Liver (tissue), 9 donors: ENCODE results near the gene SNAPC2. TPM values are rescaled to one million over a fixed set of nuclear protein-coding genes. Genes with fewer than 3 reads are reported as not detected.
A peak's percentile ranks its signal among the peaks of the same experiment; 100 is the strongest.

Source experiments
- DNase-seq: peaks from one replicate; pipeline ENCODE4 v3.0.0-alpha.2; 2017; ENCODE audit warnings: low spot score
- H3K27ac ChIP-seq, 2 donors: one replicate each; pipeline ENCODE4 v1.7.0; 2013; ENCODE audit warnings: inconsistent platforms in 2 of 2, low read length in 2 of 2, control low read depth in 1 of 2, low read depth in 1 of 2, mild to moderate bottlenecking in 1 of 2
- H3K27me3 ChIP-seq, 4 donors: one replicate each; pipeline versions ENCODE4 v1.6.1 to v1.7.0; 2013; ENCODE audit warnings: low read length in 3 of 4, inconsistent platforms in 1 of 4, mild to moderate bottlenecking in 1 of 4, moderate library complexity in 1 of 4; ENCODE audit not compliant: control insufficient read depth in 4 of 4, insufficient read depth in 4 of 4
- H3K36me3 ChIP-seq, 4 donors: one replicate each; pipeline versions ENCODE4 v1.6.1 to v1.7.0; 2013; ENCODE audit warnings: low read length in 3 of 4, mild to moderate bottlenecking in 3 of 4, low read depth in 1 of 4, moderate library complexity in 1 of 4; ENCODE audit not compliant: control insufficient read depth in 4 of 4, insufficient read depth in 3 of 4
- H3K4me1 ChIP-seq, 4 donors: one replicate each; pipeline versions ENCODE4 v1.6.1 to v1.7.0; 2013; ENCODE audit warnings: low read length in 3 of 4, mild to moderate bottlenecking in 3 of 4, moderate library complexity in 1 of 4; ENCODE audit not compliant: control insufficient read depth in 4 of 4, insufficient read depth in 4 of 4
- H3K4me3 ChIP-seq, 3 donors: one replicate each; pipeline versions ENCODE4 v1.6.1 to v1.7.0; 2013; ENCODE audit warnings: low read length in 3 of 3, control low read depth in 1 of 3, low read depth in 1 of 3, mild to moderate bottlenecking in 1 of 3
- H3K9ac ChIP-seq, 2 donors: one replicate each; pipeline ENCODE4 v1.7.0; 2013; ENCODE audit warnings: low read length in 2 of 2, mild to moderate bottlenecking in 2 of 2, moderate library complexity in 2 of 2, control low read depth in 1 of 2, low read depth in 1 of 2
- H3K9me3 ChIP-seq, 4 donors: one replicate each; pipeline versions ENCODE4 v1.6.1 to v1.7.0; 2013; ENCODE audit warnings: low read length in 3 of 4; ENCODE audit not compliant: control insufficient read depth in 4 of 4
- EGR1 ChIP-seq, 2 donors: IDR thresholded peaks; 2 replicates each; pipeline ENCODE4 v1.6.1; 2016 to 2018; ENCODE audit warnings: antibody characterized with exemption in 2 of 2, low read depth in 2 of 2
- FOXA1 ChIP-seq: IDR thresholded peaks from 2 replicates; pipeline ENCODE4 v1.6.1; 2016; ENCODE audit warnings: antibody characterized with exemption
- GABPA ChIP-seq, 2 donors: IDR thresholded peaks in 1 of 2; conservative IDR thresholded peaks in 1 of 2; 2 replicates each; pipeline ENCODE4 v1.6.1; 2016; ENCODE audit warnings: antibody characterized with exemption in 2 of 2, mild to moderate bottlenecking in 1 of 2, moderate library complexity in 1 of 2
- HNF4A ChIP-seq, 2 donors: conservative IDR thresholded peaks; 2 replicates each; pipeline ENCODE4 v1.6.1; 2016; ENCODE audit warnings: antibody characterized with exemption in 2 of 2, mild to moderate bottlenecking in 2 of 2
- HNF4G ChIP-seq: IDR thresholded peaks from 2 replicates; pipeline ENCODE4 v1.6.1; 2016; ENCODE audit warnings: antibody characterized with exemption
- JUND ChIP-seq, 2 donors: IDR thresholded peaks; 2 replicates each; pipeline ENCODE4 v1.6.1; 2016; ENCODE audit warnings: antibody characterized with exemption in 2 of 2
- MAX ChIP-seq: IDR thresholded peaks from 2 replicates; pipeline ENCODE4 v1.6.1; 2016; ENCODE audit warnings: antibody characterized with exemption
- RXRA ChIP-seq, 2 donors: IDR thresholded peaks; 2 replicates each; pipeline ENCODE4 v1.6.1; 2017 to 2018; ENCODE audit warnings: antibody characterized with exemption in 2 of 2, mild to moderate bottlenecking in 1 of 2
- SP1 ChIP-seq: IDR thresholded peaks from 2 replicates; pipeline ENCODE4 v1.6.1; 2018; ENCODE audit warnings: antibody characterized with exemption, mild to moderate bottlenecking
- YY1 ChIP-seq: IDR thresholded peaks from 2 replicates; pipeline ENCODE4 v1.6.1; 2016; ENCODE audit warnings: antibody characterized with exemption, mild to moderate bottlenecking
- ZBTB33 ChIP-seq: IDR thresholded peaks from 2 replicates; pipeline ENCODE4 v1.6.1; 2016; ENCODE audit warnings: antibody characterized with exemption
- WGBS: extraction: QIAGEN DNeasy Blood & Tissue Kit; methylation state at CpG from one replicate; pipeline ENCODE4 v1.1.7; 2013; 5-methylcytosine and 5-hydroxymethylcytosine counted together
- polyA plus RNA-seq, 2 donors: library from polyadenylated mRNA; stranded (reverse) in 1 of 2; unstranded in 1 of 2; fragments of 200-250 nt in 1 of 2; fragments of >200 nt in 1 of 2; fragmentation: Nextera tagmentation in 1 of 2; extraction: Ambion mirVana in 1 of 2; gene quantifications; one replicate each; pipeline versions ENCODE4 v1.2.1 to v1.2.3, GENCODE V29; 2013 to 2015
- total RNA-seq, 2 donors: library from RNA; depleted of rRNA; stranded (reverse); fragments of >200 nt; gene quantifications; one replicate each; pipeline ENCODE4 v1.2.3, GENCODE V29; 2014
- donor health status: healthy.
- donor health status: healthy.
- donor health status: healthy.
- donor health status: healthy.
- donor health status: healthy.

The SNAPC2 gene
- total and polyA plus RNA-seq, 4 donors, result 2.8 to 7.1 (median 3.3) TPM

- TF ChIP-seq ZBTB33 (no peak), GABPA (IDR thresholded peaks at IDR 0.05 in 1 of 2, conservative IDR thresholded peaks at IDR 0.05 in 1 of 2) (no peak), JUND (IDR thresholded peaks at IDR 0.05) (peak in 1 of 2 donors; percentile 66)
Observed at GRCh38 chr19:7903244-7904073, 16.7 kb upstream of the SNAPC2 start, which contains the start of gene MAP2K7 (continued).

- Histone ChIP-seq H3K4me1 (peaks cover 8 to 35% (median 21%) of the 10 kb centered on the region in 4 donors), H3K27ac (peak overlapping the region; percentile 58 to 81), H3K9ac (peak overlapping the region; percentile 26 to 96), H3K4me3 (peak overlapping the region; percentile 78 to 89 (median 85)), H3K9me3 (no peaks in the 10 kb centered on the region), H3K27me3 (no peaks in the 10 kb centered on the region), H3K36me3 (peaks cover 0 to 4% (median 0%) of the 10 kb centered on the region in 4 donors)
- WGBS, result 9% methylated on average over 68 of the region's 68 CpGs
- no peak for DNase-seq
- TF ChIP-seq FOXA1 (no peak), ZBTB33 (no peak)
Observed at GRCh38 chr19:7904074-7905020, 15.8 kb upstream of the SNAPC2 start.

GRCh38 chr19:7905268-7905667 is 14.9 kb upstream of the SNAPC2 start:
- H3K36me3 ChIP-seq, result peaks cover 0 to 5% (median 2%) of the 10 kb centered on the region in 4 donors

More at GRCh38 chr19:7905268-7905667, 14.9 kb upstream of the SNAPC2 start:
- H3K4me3 ChIP-seq, result no peak overlapping the region
- no peak overlapping the region for H3K27ac ChIP-seq
- H3K4me1 ChIP-seq, result peaks cover 8 to 35% (median 21%) of the 10 kb centered on the region in 4 donors
- TF ChIP-seq HNF4A (conservative IDR thresholded peaks at IDR 0.05) (no peak), ZBTB33 (no peak), EGR1 (IDR thresholded peaks at IDR 0.05; ENCODE audit: low read depth in 2 of 2) (no peak), SP1 (no peak), YY1 (no peak), FOXA1 (no peak), RXRA (IDR thresholded peaks at IDR 0.05) (no peak), GABPA (IDR thresholded peaks at IDR 0.05 in 1 of 2, conservative IDR thresholded peaks at IDR 0.05 in 1 of 2) (no peak), MAX (no peak), HNF4G (no peak)
- 81% methylated on average over 10 of the region's 10 CpGs for WGBS
- no peaks in the 10 kb centered on the region for H3K27me3 ChIP-seq
- DNase-seq, result peak; percentile 30
- no peaks in the 10 kb centered on the region for H3K9me3 ChIP-seq
- no peak overlapping the region for H3K9ac ChIP-seq
